ENCODE data around the gene TP63.

The TP63 gene

DNA sequence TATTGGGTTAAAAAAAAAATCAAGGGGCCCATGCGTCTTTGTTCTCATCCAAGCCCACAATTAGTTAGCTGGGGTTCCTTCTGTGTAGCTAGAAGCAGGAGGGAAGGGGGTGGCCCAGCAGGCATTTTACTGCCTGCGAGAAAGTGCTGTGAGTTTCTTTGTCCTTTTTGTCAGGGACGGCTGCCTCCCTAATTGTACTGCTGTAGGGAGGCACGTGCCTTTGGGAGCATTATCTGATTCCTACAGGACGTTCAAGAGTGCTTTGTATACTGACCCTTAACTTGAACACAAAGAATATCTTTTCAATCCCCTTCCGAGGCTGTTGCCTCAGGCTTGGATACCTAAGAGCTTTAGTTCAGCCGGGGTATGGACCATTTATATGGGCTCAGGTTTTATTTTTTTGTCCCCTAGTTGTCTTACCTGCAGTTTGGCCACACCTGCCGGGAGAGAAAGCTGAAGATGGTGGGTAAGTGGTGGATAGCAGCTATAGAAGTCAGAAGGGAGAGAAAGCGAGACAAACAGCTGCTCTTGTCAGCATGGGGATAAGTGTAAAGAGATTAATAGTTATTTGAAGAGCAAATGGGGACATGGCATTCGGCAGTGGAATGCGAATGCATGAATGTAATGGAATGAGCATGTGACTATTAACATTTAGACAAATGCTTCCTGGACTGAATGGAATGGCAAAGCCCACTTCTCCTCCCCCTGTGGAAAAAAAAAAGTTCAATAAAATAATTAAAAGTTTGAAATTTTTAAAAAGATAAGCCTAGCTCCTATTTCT is 175.2 kb downstream of the TP63 start:
- Histone ChIP-seq H3K9ac (no peak overlapping the region), H3K4me2 (ENCODE audit: low read length) (no peak overlapping the region), H2AFZ (no peak overlapping the region), H3K4me1 (no peaks in the 10 kb centered on the region), H3K27ac (no peak overlapping the region), H3K9me3 (ENCODE audit: control insufficient read depth, low read length) (no peaks in the 10 kb centered on the region), H3K79me2 (no peaks in the 10 kb centered on the region), H3K27me3 (ENCODE audit: control insufficient read depth, insufficient read depth, low read length) (no peaks in the 10 kb centered on the region), H3K36me3 (ENCODE audit: control insufficient read depth, insufficient read depth, low read length) (no peaks in the 10 kb centered on the region), H3K4me3 (ENCODE audit: low read depth, low read length) (no peak overlapping the region)
- no peak for TF ChIP-seq CTCF (IDR thresholded peaks at IDR 0.05)

GRCh38 chr3:189808246-189809007 is 177.2 kb downstream of the TP63 start:
- no peak overlapping the region for H3K9ac ChIP-seq
- no peak overlapping the region for H2AFZ ChIP-seq
- no peak overlapping the region for H3K4me3 ChIP-seq (ENCODE audit: low read depth, low read length)
- no peak overlapping the region for H3K4me2 ChIP-seq (ENCODE audit: low read length)
- H3K79me2 ChIP-seq, result no peaks in the 10 kb centered on the region
- no peak for TF ChIP-seq CTCF (IDR thresholded peaks at IDR 0.05)
- no peak overlapping the region for H3K27ac ChIP-seq
- H3K9me3 ChIP-seq (ENCODE audit: control insufficient read depth, low read length), result no peaks in the 10 kb centered on the region
- H3K4me1 ChIP-seq, result no peaks in the 10 kb centered on the region
- H3K36me3 ChIP-seq (ENCODE audit: control insufficient read depth, insufficient read depth, low read length), result no peaks in the 10 kb centered on the region
- H3K27me3 ChIP-seq (ENCODE audit: control insufficient read depth, insufficient read depth, low read length), result no peaks in the 10 kb centered on the region

DNA sequence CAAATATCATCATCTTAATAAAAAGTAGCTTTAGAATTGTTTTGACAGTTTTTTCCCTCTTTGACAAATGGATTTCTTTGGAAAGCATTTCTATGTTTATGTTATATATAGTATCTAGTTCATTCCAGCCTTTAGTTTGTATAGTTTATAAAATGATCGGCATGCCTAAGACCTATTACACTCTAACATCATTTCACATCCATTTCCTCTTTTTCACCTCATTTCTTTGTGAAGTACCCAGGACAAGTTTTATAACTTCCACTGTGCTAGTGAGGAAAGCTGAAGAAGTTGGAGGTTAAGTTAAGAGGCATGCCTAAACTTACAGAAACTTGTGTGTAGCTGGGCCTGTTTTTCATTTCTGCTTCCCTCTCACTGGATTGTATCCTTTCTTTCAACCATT is 178.4 kb downstream of the TP63 start:
- Histone ChIP-seq H3K4me1 (no peaks in the 10 kb centered on the region), H3K79me2 (no peaks in the 10 kb centered on the region), H3K27ac (no peak overlapping the region), H3K9ac (no peak overlapping the region), H3K4me2 (ENCODE audit: low read length) (no peak overlapping the region), H3K9me3 (ENCODE audit: control insufficient read depth, low read length) (no peaks in the 10 kb centered on the region), H2AFZ (no peak overlapping the region), H3K27me3 (ENCODE audit: control insufficient read depth, insufficient read depth, low read length) (no peaks in the 10 kb centered on the region), H3K36me3 (ENCODE audit: control insufficient read depth, insufficient read depth, low read length) (no peaks in the 10 kb centered on the region), H3K4me3 (ENCODE audit: low read depth, low read length) (no peak overlapping the region)
- TF ChIP-seq CTCF (IDR thresholded peaks at IDR 0.05), result no peak

DNA sequence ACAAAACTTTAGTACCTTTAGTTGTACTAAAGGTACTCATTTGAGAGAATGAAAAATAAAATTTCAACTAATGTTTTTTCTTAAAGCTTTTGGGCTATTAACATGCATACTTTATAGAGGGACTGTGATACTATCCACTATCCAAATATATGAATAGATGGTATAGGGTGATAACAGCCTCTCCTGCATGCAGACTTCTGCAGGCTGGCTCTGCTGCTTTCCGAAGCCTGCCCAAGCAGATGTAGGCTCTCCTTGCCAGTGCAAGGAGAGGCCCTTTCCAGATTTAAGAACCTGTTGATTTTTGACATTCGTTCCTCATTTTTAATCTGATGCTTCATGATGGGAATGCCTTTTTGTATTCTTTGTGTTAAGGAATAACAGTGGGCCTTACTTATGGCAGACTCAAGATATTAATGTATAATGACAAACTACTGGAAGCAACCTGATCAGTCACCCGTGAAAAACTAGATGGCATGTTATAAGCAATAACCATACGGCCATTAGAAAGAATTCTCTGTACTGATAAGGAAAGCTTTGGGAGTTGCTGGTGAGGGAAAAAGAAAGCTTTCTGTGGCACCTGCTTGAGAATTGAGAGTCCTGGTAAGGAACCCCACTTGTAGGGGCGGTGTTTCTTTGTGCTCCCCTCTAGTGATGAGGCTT is 181.7 kb downstream of the TP63 start:
- no peak for TF ChIP-seq CTCF (IDR thresholded peaks at IDR 0.05)
- Histone ChIP-seq H3K4me3 (ENCODE audit: low read depth, low read length) (no peak overlapping the region), H2AFZ (no peak overlapping the region), H3K4me1 (no peaks in the 10 kb centered on the region), H3K36me3 (ENCODE audit: control insufficient read depth, insufficient read depth, low read length) (no peaks in the 10 kb centered on the region), H3K9ac (no peak overlapping the region), H3K27me3 (ENCODE audit: control insufficient read depth, insufficient read depth, low read length) (no peaks in the 10 kb centered on the region), H3K4me2 (ENCODE audit: low read length) (no peak overlapping the region), H3K27ac (no peak overlapping the region), H3K9me3 (ENCODE audit: control insufficient read depth, low read length) (no peaks in the 10 kb centered on the region), H3K79me2 (no peaks in the 10 kb centered on the region)
